ENCODE results near the gene UGDH.

DNA sequence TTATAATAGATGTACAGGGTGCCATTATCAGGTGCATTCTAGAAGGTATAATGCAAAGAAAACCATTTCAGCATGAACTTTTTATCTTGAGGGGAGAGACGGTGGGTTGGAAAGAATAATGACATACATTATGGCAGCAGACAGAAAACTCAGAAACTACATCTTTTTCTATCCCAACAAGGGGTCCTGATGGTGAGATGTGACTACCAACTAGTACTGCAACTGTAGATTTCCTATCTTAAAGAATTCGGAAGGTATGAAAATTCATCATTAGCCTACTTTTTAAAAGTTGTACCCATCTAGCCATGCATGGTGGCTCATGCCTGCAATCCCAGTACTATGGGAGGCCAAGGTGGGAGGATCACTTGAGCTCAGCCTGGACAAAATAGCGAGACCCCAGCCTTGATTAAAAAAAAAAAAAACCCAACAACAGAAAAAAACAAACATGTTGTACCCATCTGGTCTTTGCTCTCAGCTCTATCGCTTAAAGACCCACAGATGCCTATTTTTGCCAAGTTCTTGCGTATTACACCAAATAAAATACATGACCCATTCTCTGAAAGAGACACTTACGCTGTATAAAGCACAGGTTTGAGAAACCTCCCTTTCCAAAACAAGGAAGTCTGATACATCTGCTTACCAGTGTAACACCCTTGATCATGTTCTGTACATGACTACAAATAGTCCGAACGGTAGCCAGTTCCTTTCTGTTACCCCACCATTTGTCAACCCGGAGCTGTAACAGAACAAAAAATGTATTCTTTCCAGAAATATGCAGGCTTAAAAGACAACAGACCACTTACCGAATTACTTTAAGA lies 70.1 kb downstream of the UGDH start:
- no peak for TF ChIP-seq POLR2A (IDR thresholded peaks at IDR 0.05)
- TF ChIP-seq, protein P1, sequence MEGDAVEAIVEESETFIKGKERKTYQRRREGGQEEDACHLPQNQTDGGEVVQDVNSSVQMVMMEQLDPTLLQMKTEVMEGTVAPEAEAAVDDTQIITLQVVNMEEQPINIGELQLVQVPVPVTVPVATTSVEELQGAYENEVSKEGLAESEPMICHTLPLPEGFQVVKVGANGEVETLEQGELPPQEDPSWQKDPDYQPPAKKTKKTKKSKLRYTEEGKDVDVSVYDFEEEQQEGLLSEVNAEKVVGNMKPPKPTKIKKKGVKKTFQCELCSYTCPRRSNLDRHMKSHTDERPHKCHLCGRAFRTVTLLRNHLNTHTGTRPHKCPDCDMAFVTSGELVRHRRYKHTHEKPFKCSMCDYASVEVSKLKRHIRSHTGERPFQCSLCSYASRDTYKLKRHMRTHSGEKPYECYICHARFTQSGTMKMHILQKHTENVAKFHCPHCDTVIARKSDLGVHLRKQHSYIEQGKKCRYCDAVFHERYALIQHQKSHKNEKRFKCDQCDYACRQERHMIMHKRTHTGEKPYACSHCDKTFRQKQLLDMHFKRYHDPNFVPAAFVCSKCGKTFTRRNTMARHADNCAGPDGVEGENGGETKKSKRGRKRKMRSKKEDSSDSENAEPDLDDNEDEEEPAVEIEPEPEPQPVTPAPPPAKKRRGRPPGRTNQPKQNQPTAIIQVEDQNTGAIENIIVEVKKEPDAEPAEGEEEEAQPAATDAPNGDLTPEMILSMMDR (IDR thresholded peaks at IDR 0.05): no peak
